ENCODE measurements around the gene LINS1. TPM values are rescaled to one million over a fixed set of nuclear protein-coding genes. Genes with fewer than 3 reads are reported as not detected.

The LINS1 gene
- polyA plus RNA-seq, 1 donor from 2014 or later = 21.4 TPM

GRCh38 chr15:100531204-100531603 is 70.8 kb downstream of the LINS1 start:
- no peaks in the 10 kb centered on the region for H3K36me3 ChIP-seq (ENCODE audit: insufficient read depth, low read length)
- H3K4me3 ChIP-seq (ENCODE audit: low read length) = no peak overlapping the region
- H3K27me3 ChIP-seq (ENCODE audit: insufficient read depth, low read depth, low read length) = no peaks in the 10 kb centered on the region
- H3K9me2 ChIP-seq (ENCODE audit: insufficient read depth, low read length) = no peaks in the 10 kb centered on the region
- no peak overlapping the region for H3K27ac ChIP-seq (ENCODE audit: low read length)
- no peak overlapping the region for H3K9ac ChIP-seq (ENCODE audit: low read length)
- H3K4me2 ChIP-seq (ENCODE audit: low read length) = no peak overlapping the region
- no peak overlapping the region for H2AFZ ChIP-seq (ENCODE audit: low read depth, low read length)
- no peaks in the 10 kb centered on the region for H3K79me2 ChIP-seq (replicated peaks; ENCODE audit: insufficient read depth, low read length)
- H3F3A ChIP-seq (ENCODE audit: insufficient read depth, low read length, poor library complexity, severe bottlenecking) = no peaks in the 10 kb centered on the region
- no peak for TF ChIP-seq EP300 (conservative IDR thresholded peaks at IDR 0.05; ENCODE audit: poor library complexity, severe bottlenecking)
- TF ChIP-seq EZH2 (IDR thresholded peaks at IDR 0.05; ENCODE audit: borderline replicate concordance, insufficient read depth, low read length, poor library complexity, severe bottlenecking) = no peak
- TF ChIP-seq MXI1 (conservative IDR thresholded peaks at IDR 0.05; ENCODE audit: poor library complexity, severe bottlenecking) = no peak
- no peak for TF ChIP-seq REST (IDR thresholded peaks at IDR 0.05; ENCODE audit: borderline replicate concordance)
- TF ChIP-seq SMC3 (conservative IDR thresholded peaks at IDR 0.05; ENCODE audit: poor library complexity) = no peak
- no peak for TF ChIP-seq CTCF (IDR thresholded peaks at IDR 0.05; ENCODE audit: poor library complexity, severe bottlenecking)
- no peak for TF ChIP-seq RAD21 (conservative IDR thresholded peaks at IDR 0.05)
- no peak for TF ChIP-seq TAF1 (IDR thresholded peaks at IDR 0.05; ENCODE audit: low read depth)
- TF ChIP-seq POLR2AphosphoS5 (IDR thresholded peaks at IDR 0.05) = no peak
- no peaks in the 10 kb centered on the region for H4K20me1 ChIP-seq (ENCODE audit: insufficient read depth)
- H3K9me3 ChIP-seq (ENCODE audit: low read length) = no peaks in the 10 kb centered on the region

GRCh38 chr15:100529556-100529955 is 72.4 kb downstream of the LINS1 start:
- Histone ChIP-seq H3F3A (ENCODE audit: insufficient read depth, low read length, poor library complexity, severe bottlenecking) (no peaks in the 10 kb centered on the region), H3K79me2 (replicated peaks; ENCODE audit: insufficient read depth, low read length) (no peaks in the 10 kb centered on the region), H3K9me2 (ENCODE audit: insufficient read depth, low read length) (no peaks in the 10 kb centered on the region), H3K9me3 (ENCODE audit: low read length) (no peaks in the 10 kb centered on the region), H4K20me1 (ENCODE audit: insufficient read depth) (no peaks in the 10 kb centered on the region), H3K36me3 (ENCODE audit: insufficient read depth, low read length) (no peaks in the 10 kb centered on the region), H3K4me3 (ENCODE audit: low read length) (no peak overlapping the region), H2AFZ (ENCODE audit: low read depth, low read length) (no peak overlapping the region), H3K9ac (ENCODE audit: low read length) (no peak overlapping the region), H3K4me2 (ENCODE audit: low read length) (no peak overlapping the region), H3K27ac (ENCODE audit: low read length) (no peak overlapping the region), H3K27me3 (ENCODE audit: insufficient read depth, low read depth, low read length) (no peaks in the 10 kb centered on the region)
- TF ChIP-seq RAD21 (conservative IDR thresholded peaks at IDR 0.05) (no peak), POLR2AphosphoS5 (IDR thresholded peaks at IDR 0.05) (no peak), REST (IDR thresholded peaks at IDR 0.05; ENCODE audit: borderline replicate concordance) (no peak), MXI1 (conservative IDR thresholded peaks at IDR 0.05; ENCODE audit: poor library complexity, severe bottlenecking) (no peak), TAF1 (IDR thresholded peaks at IDR 0.05; ENCODE audit: low read depth) (no peak), SMC3 (conservative IDR thresholded peaks at IDR 0.05; ENCODE audit: poor library complexity) (no peak), EP300 (conservative IDR thresholded peaks at IDR 0.05; ENCODE audit: poor library complexity, severe bottlenecking) (no peak), EZH2 (IDR thresholded peaks at IDR 0.05; ENCODE audit: borderline replicate concordance, insufficient read depth, low read length, poor library complexity, severe bottlenecking) (no peak), CTCF (IDR thresholded peaks at IDR 0.05; ENCODE audit: poor library complexity, severe bottlenecking) (no peak)
